ENCODE measurements around the gene MAEA. TPM values are rescaled to one million over a fixed set of nuclear protein-coding genes. Genes with fewer than 3 reads are reported as not detected.

MAEA gene
- total and polyA plus RNA-seq, 8 donors, result 43.8 to 70.4 (median 56.1) TPM

DNA sequence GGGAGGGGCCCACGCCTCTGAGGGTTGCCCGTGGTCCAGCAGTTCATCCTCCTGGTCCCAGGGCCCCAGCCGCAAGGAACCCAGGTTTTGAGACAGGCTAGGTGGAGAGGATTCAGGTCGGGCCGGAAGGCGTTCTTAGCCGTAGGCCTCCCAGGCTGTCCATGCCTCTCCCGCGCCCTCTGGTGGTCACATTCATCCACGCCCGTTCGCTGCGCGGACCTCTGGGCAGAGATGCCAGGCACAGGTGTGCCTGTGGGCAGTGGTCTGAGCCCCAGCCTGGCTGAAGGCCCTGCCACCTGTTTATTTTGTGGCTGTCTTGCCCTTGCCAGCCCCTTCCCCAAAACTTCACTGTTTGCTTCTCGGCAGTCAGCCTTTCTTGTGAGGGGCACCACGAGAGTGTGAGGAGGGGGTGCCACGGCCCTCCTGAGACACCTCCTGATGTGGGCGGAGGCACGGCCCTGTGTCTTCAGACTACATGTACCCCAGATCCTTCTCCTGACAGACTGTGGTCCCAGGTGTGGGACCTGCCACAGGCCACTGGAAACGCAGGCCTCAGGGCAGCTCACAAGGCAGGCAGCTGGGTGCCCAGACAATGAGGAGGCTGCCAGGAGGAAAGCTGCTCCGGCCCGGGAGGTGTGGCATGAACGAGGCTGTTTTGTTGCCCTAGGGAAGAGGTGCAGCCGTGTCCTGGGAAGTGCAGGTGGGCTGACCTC lies 62.3 kb downstream of the MAEA start:
- Histone ChIP-seq H3K27ac (peak overlapping the region in 1 of 2 donors; percentile 23), H3K4me3 (no peak overlapping the region), H3K27me3 (no peaks in the 10 kb centered on the region), H3K36me3 (peaks cover 0 to 62% of the 10 kb centered on the region in 2 donors), H3K9me3 (no peaks in the 10 kb centered on the region), H3K4me1 (peaks cover 11 to 29% of the 10 kb centered on the region in 2 donors)
- peak; percentile 95 to 99 for TF ChIP-seq CTCF (IDR thresholded peaks at IDR 0.05)
- DNase-seq (peak; percentile 68 to 98 (median 82)), ATAC-seq (peak; percentile 60)
- intact Hi-C loops (cut with DNase I), result no loop called here

DNA sequence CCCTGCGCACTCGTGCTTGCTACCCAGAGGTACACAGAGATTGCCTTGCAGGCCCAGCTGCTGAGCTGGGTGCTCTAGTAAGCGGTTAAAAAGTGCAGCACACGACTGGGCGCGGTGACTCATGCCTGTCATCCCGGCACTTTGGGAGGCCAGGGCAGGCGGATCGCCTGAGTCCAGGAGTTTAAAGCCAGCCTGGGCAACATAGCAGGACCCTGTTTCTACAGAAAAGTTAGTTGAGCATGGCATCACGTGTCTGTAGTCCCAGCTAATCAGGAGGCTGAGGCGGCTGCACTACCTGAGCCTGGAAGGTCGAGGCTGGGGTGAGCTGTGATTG lies 62.8 kb downstream of the MAEA start:
- ATAC-seq, result no peak
- no peak for TF ChIP-seq CTCF (IDR thresholded peaks at IDR 0.05)
- intact Hi-C loops (cut with DNase I), result no loop called here
- Histone ChIP-seq H3K4me1 (peaks cover 11 to 28% of the 10 kb centered on the region in 2 donors), H3K36me3 (peaks cover 0 to 65% of the 10 kb centered on the region in 2 donors), H3K27me3 (no peaks in the 10 kb centered on the region), H3K4me3 (no peak overlapping the region), H3K9me3 (no peaks in the 10 kb centered on the region), H3K27ac (no peak overlapping the region)
- no peak for DNase-seq

DNA sequence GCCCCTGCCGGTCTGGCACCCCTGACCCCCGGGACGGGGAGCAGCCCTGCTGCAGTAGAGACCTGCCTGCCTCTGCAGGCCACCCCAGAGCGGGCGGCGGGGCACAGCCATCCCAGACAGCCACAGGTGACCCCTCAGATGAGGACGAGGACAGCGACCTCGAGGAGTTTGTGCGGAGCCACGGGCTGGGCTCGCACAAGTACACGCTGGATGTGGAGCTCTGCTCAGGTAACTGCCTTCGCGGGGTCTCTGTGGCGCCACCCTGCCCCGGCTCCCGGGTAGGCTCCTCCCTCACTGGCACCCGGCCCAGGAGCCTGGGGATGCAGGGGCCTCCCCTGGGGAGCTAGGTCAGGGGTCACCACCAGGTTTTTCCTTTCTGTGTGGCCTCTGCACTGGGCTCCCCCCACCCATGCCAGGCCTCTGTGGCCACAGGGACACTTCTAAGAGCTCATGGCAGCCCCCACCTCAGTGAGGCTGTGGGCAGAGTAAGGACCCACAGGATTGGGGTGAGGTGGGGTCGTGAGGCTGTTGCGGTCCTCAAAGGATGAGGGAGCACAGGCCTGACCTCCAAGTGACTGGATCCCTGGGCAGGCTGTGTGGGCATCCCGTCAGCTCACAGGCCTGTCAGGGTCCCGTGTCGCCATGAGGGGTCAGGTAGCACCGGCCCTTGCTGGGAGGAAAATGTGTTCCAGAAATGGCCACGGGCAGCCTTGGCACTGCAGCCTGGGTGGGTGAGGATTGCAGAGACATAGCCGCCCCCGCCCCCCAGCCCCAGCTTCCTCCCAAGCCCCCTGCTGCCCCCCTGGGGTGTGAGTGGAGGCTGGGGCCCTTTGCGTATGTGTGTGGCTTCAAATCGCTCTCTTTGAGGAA lies 63.7 kb downstream of the MAEA start:
- H3K27ac ChIP-seq, result no peak overlapping the region
- peaks cover 4 to 19% of the 10 kb centered on the region in 2 donors for H3K4me1 ChIP-seq
- peaks cover 0 to 74% of the 10 kb centered on the region in 2 donors for H3K36me3 ChIP-seq
- intact Hi-C loops (cut with DNase I), result no loop called here
- no peak overlapping the region for H3K4me3 ChIP-seq
- no peaks in the 10 kb centered on the region for H3K27me3 ChIP-seq
- H3K9me3 ChIP-seq, result no peaks in the 10 kb centered on the region
- DNase-seq (peak in 1 of 4 donors; percentile 71), ATAC-seq (no peak)
- TF ChIP-seq CTCF (IDR thresholded peaks at IDR 0.05), result no peak

DNA sequence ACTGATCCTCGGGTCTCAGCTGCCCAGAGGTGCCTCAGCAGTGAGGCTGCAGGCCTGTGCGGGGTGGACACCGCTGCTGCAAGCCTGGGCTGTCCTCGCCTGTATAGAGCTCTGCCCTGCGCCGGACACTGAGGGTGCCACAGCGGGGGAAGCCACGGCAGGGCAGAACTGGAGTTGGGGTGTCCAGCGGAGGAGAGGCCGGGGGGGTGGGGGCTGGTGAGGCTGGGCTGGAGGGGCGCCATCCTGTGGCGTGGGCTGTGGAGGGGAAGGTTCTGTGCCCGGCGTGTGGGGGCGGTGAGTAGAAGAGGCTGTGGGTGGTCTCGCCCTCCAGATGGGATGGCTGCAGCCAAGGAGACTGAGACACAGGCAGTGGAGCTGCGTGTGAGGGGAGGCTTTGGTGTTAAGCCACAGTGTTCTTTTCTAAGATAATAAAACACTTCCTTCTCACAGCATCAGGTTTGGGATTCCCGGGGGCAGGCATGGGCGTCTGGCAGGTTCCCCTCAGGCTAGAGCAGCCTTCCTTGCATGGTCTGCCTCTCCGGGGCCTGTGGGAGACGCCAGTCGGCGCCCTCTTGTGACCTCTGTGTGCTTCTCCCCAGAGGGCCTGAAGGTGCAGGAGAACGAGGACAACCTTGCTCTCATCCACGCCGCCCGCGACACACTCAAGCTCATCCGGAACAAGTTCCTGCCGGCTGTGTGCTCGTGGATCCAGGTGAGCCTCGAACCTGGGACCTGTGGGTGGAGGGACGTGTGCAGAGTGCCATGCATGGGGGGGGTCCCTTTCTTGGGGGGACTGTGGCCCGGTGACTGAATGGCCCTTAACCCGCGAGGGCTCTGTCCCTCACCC lies 64.7 kb downstream of the MAEA start:
- H3K27me3 ChIP-seq, result no peaks in the 10 kb centered on the region
- H3K4me3 ChIP-seq, result no peak overlapping the region
- ATAC-seq, result no peak
- intact Hi-C loops (cut with DNase I), result no loop called here
- H3K27ac ChIP-seq, result no peak overlapping the region
- peak in 1 of 4 donors; percentile 73 for DNase-seq
- TF ChIP-seq CTCF (IDR thresholded peaks at IDR 0.05), result no peak
- peaks cover 0 to 84% of the 10 kb centered on the region in 2 donors for H3K36me3 ChIP-seq
- H3K9me3 ChIP-seq, result no peaks in the 10 kb centered on the region
- H3K4me1 ChIP-seq, result peaks cover 0 to 12% of the 10 kb centered on the region in 2 donors
